HG03354 (cell line): ENCODE measurements around the gene C14orf39.
"Not testable (repeated sequence)": the region's sequence is repeated elsewhere in the genome, so short reads cannot be mapped to it uniquely, and the experiment has no call there.

Experiments
- ATAC-seq: cut with Tn5 transposase; IDR thresholded peaks from one replicate; pipeline ENCODE4 v1.9.1; 2021; ENCODE audit warnings: mild to moderate bottlenecking; ENCODE audit not compliant: unreplicated experiment, poor library complexity, severe bottlenecking

The C14orf39 gene

GRCh38 chr14:60495946-60496345, 10.1 kb upstream of the C14orf39 start:
- ATAC-seq: no peak

GRCh38 chr14:60490270-60490669, 4.4 kb upstream of the C14orf39 start:
- no peak for ATAC-seq

- ATAC-seq: no peak
These were observed 2.3 kb upstream of the C14orf39 start for GRCh38 chr14:60488175-60488574.

GRCh38 chr14:60487211-60487610, 1.3 kb upstream of the C14orf39 start:
- ATAC-seq: no peak

GRCh38 chr14:60485057-60485597, 736 bp downstream of the C14orf39 start:
- no peak for ATAC-seq

GRCh38 chr14:60482743-60483142, 3.1 kb downstream of the C14orf39 start:
- no peak for ATAC-seq

- ATAC-seq: not testable (repeated sequence)
These were observed 5.6 kb downstream of the C14orf39 start for GRCh38 chr14:60480248-60480647.

GRCh38 chr14:60455875-60456274, 30.0 kb downstream of the C14orf39 start:
- ATAC-seq: no peak

- ATAC-seq: no peak
These were observed 55.6 kb downstream of the C14orf39 start for GRCh38 chr14:60430276-60430675.

GRCh38 chr14:60420050-60420449, 65.8 kb downstream of the C14orf39 start:
- ATAC-seq: no peak

- not testable (repeated sequence) for ATAC-seq
These were observed 88.3 kb downstream of the C14orf39 start for GRCh38 chr14:60397550-60397949.

- ATAC-seq: no peak
These were observed 89.0 kb downstream of the C14orf39 start for GRCh38 chr14:60396718-60397343.
